ENCODE results near the gene PRKG1. TPM values are rescaled to one million over a fixed set of nuclear protein-coding genes. Genes with fewer than 3 reads are reported as not detected.

PRKG1 gene
- total and polyA plus RNA-seq, 2 of the 4 experiments (the other 2 are of a cell fraction): 3.5 to 18.3 TPM

DNA sequence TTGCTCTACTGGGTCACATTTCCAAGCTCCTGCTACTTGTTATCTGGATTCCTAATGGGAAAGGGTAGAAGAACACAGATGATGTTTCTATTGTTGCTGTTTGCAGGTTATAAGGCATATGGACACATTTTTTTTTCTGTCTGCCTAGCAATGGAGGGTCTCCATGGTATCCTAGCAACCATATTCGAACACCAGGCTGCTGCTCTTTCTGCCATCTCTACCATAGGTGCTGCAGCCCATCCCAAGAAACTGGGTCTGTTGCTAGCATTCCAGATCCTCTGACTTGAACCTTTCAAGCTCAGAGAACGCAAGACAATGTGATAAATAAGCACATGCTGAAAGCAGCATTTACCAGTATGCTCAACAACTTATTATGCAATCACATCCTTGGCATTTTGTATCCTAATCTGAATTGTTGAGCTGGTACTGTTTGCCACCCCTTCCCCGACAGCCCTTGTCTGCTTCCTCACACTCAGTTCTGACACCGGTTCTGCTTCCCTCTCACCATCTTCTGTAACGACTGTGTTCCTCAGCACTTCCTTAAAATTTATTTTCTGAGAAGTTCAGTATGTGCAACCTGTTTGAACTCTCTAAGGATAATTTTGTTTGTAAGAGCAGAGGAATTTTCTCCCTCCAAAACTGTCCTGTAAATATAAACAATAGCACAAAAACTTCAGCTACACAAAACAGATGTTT, 6.2 kb downstream of the PRKG1 start:
- Histone ChIP-seq H3K27ac (ENCODE audit: insufficient read depth, low read length) (no peak overlapping the region), H3K14ac (replicated peaks; ENCODE audit: low read depth, low read length) (0 out of 2 replicates have a peak overlapping the region, but pooled peaks have one; percentile 1), H3K9me3 (ENCODE audit: control insufficient read depth, insufficient read depth, low read length) (no peaks in the 10 kb centered on the region), H3K79me1 (ENCODE audit: low read depth in 1 of 2, low read length in 2 of 2) (peaks cover 24 to 55% of the 10 kb centered on the region in 2 experiments; a peak in 3 of 4 replicates), H4K8ac (ENCODE audit: low read depth in 2 of 2, low read length in 2 of 2) (no peak overlapping the region), H2AFZ (replicated peaks; ENCODE audit: low read length, poor library complexity) (peak overlapping the region; percentile 19), H3K56ac (ENCODE audit: extremely low read depth, insufficient read depth, low read length) (no peak overlapping the region), H4K5ac (ENCODE audit: low read depth, low read length) (no peak overlapping the region), H3K36me3 (ENCODE audit: control insufficient read depth, insufficient read depth, low read length) (no peaks in the 10 kb centered on the region), H3K23ac (ENCODE audit: low read depth, low read length) (0 out of 2 replicates have a peak overlapping the region, but pooled peaks have one; percentile 39), H3K4me1 (ENCODE audit: control insufficient read depth, insufficient read depth, low read length) (peaks cover 7% of the 10 kb centered on the region), H3K18ac (ENCODE audit: low read depth, low read length) (no peak overlapping the region), H3K9ac (ENCODE audit: low read depth, low read length) (no peak overlapping the region), H4K20me1 (ENCODE audit: insufficient read depth, low read length) (no peaks in the 10 kb centered on the region), H3K4ac (ENCODE audit: low read depth, low read length) (no peak overlapping the region), H3K27me3 (ENCODE audit: control insufficient read depth, insufficient read depth, low read length) (no peaks in the 10 kb centered on the region), H3K9me1 (ENCODE audit: insufficient read depth, low read length) (peaks cover 7% of the 10 kb centered on the region), H3K4me2 (ENCODE audit: low read depth, low read length) (no peak overlapping the region), H2AK9ac (replicated peaks; ENCODE audit: low read depth, low read length, poor library complexity) (no peak overlapping the region), H2BK15ac (ENCODE audit: low read depth, low read length) (no peak overlapping the region), H2BK120ac (ENCODE audit: low read depth, low read length) (no peak overlapping the region), H2AK5ac (ENCODE audit: low read depth, low read length) (no peak overlapping the region; the same call in 1 of the 2 replicates), H4K91ac (ENCODE audit: insufficient read depth, low read depth, low read length) (peak overlapping the region; percentile 24; the same call in 1 of the 2 replicates), H2BK20ac (ENCODE audit: low read depth, low read length) (no peak overlapping the region), H3K4me3 (ENCODE audit: insufficient read depth, low read depth, low read length) (no peak overlapping the region), H2BK5ac (ENCODE audit: low read depth, low read length, poor library complexity, severe bottlenecking) (no peak overlapping the region)
- POLR2A ChIA-PET (ENCODE audit: unreplicated experiment): no interaction called here
- DNase-seq: no peak
- peak; percentile 62 for TF ChIP-seq CEBPB (IDR thresholded peaks at IDR 0.05; ENCODE audit: low read depth, low read length)
- TF ChIP-seq, protein P1, sequence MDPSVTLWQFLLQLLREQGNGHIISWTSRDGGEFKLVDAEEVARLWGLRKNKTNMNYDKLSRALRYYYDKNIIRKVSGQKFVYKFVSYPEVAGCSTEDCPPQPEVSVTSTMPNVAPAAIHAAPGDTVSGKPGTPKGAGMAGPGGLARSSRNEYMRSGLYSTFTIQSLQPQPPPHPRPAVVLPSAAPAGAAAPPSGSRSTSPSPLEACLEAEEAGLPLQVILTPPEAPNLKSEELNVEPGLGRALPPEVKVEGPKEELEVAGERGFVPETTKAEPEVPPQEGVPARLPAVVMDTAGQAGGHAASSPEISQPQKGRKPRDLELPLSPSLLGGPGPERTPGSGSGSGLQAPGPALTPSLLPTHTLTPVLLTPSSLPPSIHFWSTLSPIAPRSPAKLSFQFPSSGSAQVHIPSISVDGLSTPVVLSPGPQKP (IDR thresholded peaks at IDR 0.05; ENCODE audit: borderline replicate concordance, low read depth, low read length): no peak
- ATAC-seq (ENCODE audit: low read depth): no peak
- no TSS peak for BruUV-seq (replicated peaks)
- CTCF ChIA-PET: interaction anchor here (0.7 to 0.8 kb wide), 3 partner anchors 10 to 341 kb away, joined by 3 to 4 read pairs (median 3); no protein-coding TSS in a partner anchor
- intact Hi-C loops (cut with micrococcal nuclease): no loop called here
- dilution Hi-C loops (cut with HindIII; ENCODE audit: low sequenced_read_pairs, unreplicated experiment): no loop called here
- no CpG with 5 or more reads among the region's 5 CpGs for WGBS, 2 experiments (ENCODE audit: extremely low coverage in 2 of 2, insufficient read length in 1 of 2)
- in situ Hi-C loops (cut with MboI; ENCODE audit: low sequenced_read_pairs): no loop called here
